H1 (cell line): ENCODE results near the gene R3HDM1. TPM values are rescaled to one million over a fixed set of nuclear protein-coding genes. Genes with fewer than 3 reads are reported as not detected.

ENCODE experiments used
- BRCA1 ChIP-seq: IDR thresholded peaks from 2 replicates; pipeline ENCODE4 v1.6.1; 2012; ENCODE audit warnings: low read depth, low read length, improper control_type of control experiment
- CHD1 ChIP-seq: IDR thresholded peaks from 2 replicates; pipeline ENCODE4 v1.6.1; 2012; ENCODE audit warnings: low read depth, low read length, improper control_type of control experiment
- CHD7 ChIP-seq: fragments of 300-600 bp; sonication (generic); IDR thresholded peaks from 2 replicates; pipeline ENCODE4 v1.7.1; 2012; ENCODE audit warnings: low read length, moderate library complexity, mild to moderate bottlenecking, inconsistent platforms; ENCODE audit not compliant: insufficient replicate concordance
- HDAC6 ChIP-seq: IDR thresholded peaks from one replicate; pipeline ENCODE4 v1.7.1; 2012; ENCODE audit warnings: low read depth, mild to moderate bottlenecking, inconsistent platforms, low read length, moderate library complexity
- JUN ChIP-seq: IDR thresholded peaks from 2 replicates; pipeline ENCODE4 v1.6.1; 2011; ENCODE audit warnings: low read depth, mild to moderate bottlenecking, improper control_type of control experiment, low read length
- ZNF274 ChIP-seq: IDR thresholded peaks from 2 replicates; pipeline ENCODE4 v1.7.0; 2012; ENCODE audit warnings: low read length, borderline replicate concordance; ENCODE audit errors: extremely low read depth
- polyA plus RNA-seq, 7 experiments: library from polyadenylated mRNA; depleted of rRNA in 3 of 7; stranded (reverse) in 5 of 7; unstranded in 2 of 7; fragments of >200 nt in 5 of 7; fragments of 200-250 nt in 2 of 7; gene quantifications; 1 replicate in 5 of 7; 2 replicates in 1 of 7; 4 replicates in 1 of 7; pipeline versions ENCODE4 v1.2.1 to v1.2.3, GENCODE V29; 2011 to 2013; ENCODE audit warnings: missing spikeins in 2 of 7, mixed read lengths in 2 of 7
- total RNA-seq: library from RNA; stranded (reverse); fragmentation: NEBNext Ultra II Directional; extraction: Animal tissue kit (Norgen Biotek cat#: 25700); gene quantifications from 2 replicates; pipeline ENCODE4 v1.2.1, GENCODE V29; 2021

Gene R3HDM1
- total and polyA plus RNA-seq, 2 of the 8 experiments (the other 6 are each of a cell fraction or from before 2014, with no cell fraction given), result 77.7 to 120 TPM

- TF ChIP-seq HDAC6 (no peak), ZNF274 (no peak), CHD1 (no peak), BRCA1 (no peak), CHD7 (no peak), JUN (no peak)
Observed at GRCh38 chr2:135651717-135652116, 120.4 kb downstream of the R3HDM1 start (continued).
